Osteoblast (primary cell): Measurements from ENCODE around the gene VPS13A. TPM values are rescaled to one million over a fixed set of nuclear protein-coding genes. Genes with fewer than 3 reads are reported as not detected.

Experiments
- DNase-seq: peaks from one replicate; pipeline ENCODE4 v3.0.0; 2011; ENCODE audit warnings: low spot score, mixed read lengths; ENCODE audit not compliant: insufficient read length; ENCODE audit errors: missing footprints
- H2AFZ ChIP-seq: 2 replicates; pipeline ENCODE4 v1.6.0; 2011; ENCODE audit warnings: mild to moderate bottlenecking, low read length
- H3K27ac ChIP-seq: 2 replicates; pipeline ENCODE4 v1.5.1; 2011; ENCODE audit warnings: mild to moderate bottlenecking, low read depth, low read length, moderate library complexity
- H3K27me3 ChIP-seq: 2 replicates; pipeline ENCODE4 v1.6.0; 2012; ENCODE audit warnings: mild to moderate bottlenecking, control low read depth, inconsistent platforms, low read length, moderate library complexity; ENCODE audit not compliant: insufficient read depth
- H3K36me3 ChIP-seq: 2 replicates; pipeline ENCODE4 v1.5.1; 2011; ENCODE audit warnings: mild to moderate bottlenecking, low read length, control low read depth, moderate library complexity; ENCODE audit not compliant: insufficient read depth
- H3K4me1 ChIP-seq: 2 replicates; pipeline ENCODE4 v1.5.1; 2011; ENCODE audit warnings: mild to moderate bottlenecking, low read length, control low read depth, moderate library complexity; ENCODE audit not compliant: insufficient read depth
- H3K4me2 ChIP-seq: 2 replicates; pipeline ENCODE4 v1.6.0; 2011; ENCODE audit warnings: mild to moderate bottlenecking, low read length; ENCODE audit not compliant: insufficient read depth
- H3K4me3 ChIP-seq: fragments of 200-600 bp; sonication (generic); 3 replicates; pipeline ENCODE4 v1.5.1; 2012; ENCODE audit warnings: mild to moderate bottlenecking, low read length, inconsistent platforms; ENCODE audit not compliant: insufficient read depth
- H3K79me2 ChIP-seq: 2 replicates; pipeline ENCODE4 v1.6.0; 2012; ENCODE audit warnings: mild to moderate bottlenecking, low read length, control low read depth, inconsistent platforms; ENCODE audit not compliant: insufficient read depth
- H3K9me3 ChIP-seq: 2 replicates; pipeline ENCODE4 v1.5.1; 2011; ENCODE audit warnings: low read depth, low read length, control low read depth
- H4K20me1 ChIP-seq: 2 replicates; pipeline ENCODE4 v1.6.0; 2012; ENCODE audit warnings: mild to moderate bottlenecking, low read length, control low read depth; ENCODE audit not compliant: insufficient read depth
- CTCF ChIP-seq: IDR thresholded peaks from 2 replicates; pipeline ENCODE4 v1.5.1; 2011; ENCODE audit warnings: mild to moderate bottlenecking, low read depth, low read length, moderate library complexity; ENCODE audit errors: extremely low read depth
- total RNA-seq: library from RNA; depleted of rRNA; stranded (reverse); fragments of >200 nt; gene quantifications from 2 replicates; pipeline ENCODE4 v1.2.3, GENCODE V29; 2012

The VPS13A gene
- total RNA-seq, 1 donor: 60.4 TPM

- Histone ChIP-seq H3K4me3 (no peak overlapping the region), H3K4me1 (peaks cover 16% of the 10 kb centered on the region), H3K79me2 (peaks cover 95% of the 10 kb centered on the region), H4K20me1 (peaks cover 32% of the 10 kb centered on the region), H2AFZ (no peak overlapping the region), H3K9me3 (no peaks in the 10 kb centered on the region), H3K36me3 (no peaks in the 10 kb centered on the region), H3K4me2 (no peak overlapping the region), H3K27me3 (no peaks in the 10 kb centered on the region), H3K27ac (no peak overlapping the region)
- DNase-seq: no peak
- no peak for TF ChIP-seq CTCF
These were observed 6.2 kb downstream of the VPS13A start for GRCh38 chr9:77183581-77183980.

GRCh38 chr9:77188242-77188641, 10.9 kb downstream of the VPS13A start:
- no peaks in the 10 kb centered on the region for H3K4me1 ChIP-seq
- H3K79me2 ChIP-seq: peaks cover 97% of the 10 kb centered on the region
- H3K27me3 ChIP-seq: no peaks in the 10 kb centered on the region
- DNase-seq: no peak
- H3K4me3 ChIP-seq: no peak overlapping the region
- peaks cover 29% of the 10 kb centered on the region for H4K20me1 ChIP-seq
- no peak overlapping the region for H2AFZ ChIP-seq
- no peak overlapping the region for H3K27ac ChIP-seq
- no peaks in the 10 kb centered on the region for H3K9me3 ChIP-seq
- H3K4me2 ChIP-seq: no peak overlapping the region
- TF ChIP-seq CTCF: no peak
- H3K36me3 ChIP-seq: no peaks in the 10 kb centered on the region

GRCh38 chr9:77194423-77194822, 17.1 kb downstream of the VPS13A start:
- no peaks in the 10 kb centered on the region for H3K36me3 ChIP-seq
- no peak for TF ChIP-seq CTCF
- no peak overlapping the region for H3K27ac ChIP-seq
- no peak overlapping the region for H2AFZ ChIP-seq
- no peaks in the 10 kb centered on the region for H3K4me1 ChIP-seq
- H3K79me2 ChIP-seq: peaks cover 84% of the 10 kb centered on the region
- no peak overlapping the region for H3K4me2 ChIP-seq
- no peak overlapping the region for H3K4me3 ChIP-seq
- peaks cover 22% of the 10 kb centered on the region for H4K20me1 ChIP-seq
- H3K27me3 ChIP-seq: no peaks in the 10 kb centered on the region
- DNase-seq: no peak
- no peaks in the 10 kb centered on the region for H3K9me3 ChIP-seq

GRCh38 chr9:77210116-77210515, 32.8 kb downstream of the VPS13A start:
- Histone ChIP-seq H3K27ac (no peak overlapping the region), H3K4me2 (no peak overlapping the region), H4K20me1 (no peaks in the 10 kb centered on the region), H3K4me3 (no peak overlapping the region), H3K27me3 (no peaks in the 10 kb centered on the region), H3K36me3 (peaks cover 4% of the 10 kb centered on the region), H2AFZ (no peak overlapping the region), H3K9me3 (no peaks in the 10 kb centered on the region), H3K4me1 (no peaks in the 10 kb centered on the region), H3K79me2 (no peaks in the 10 kb centered on the region)
- no peak for DNase-seq
- no peak for TF ChIP-seq CTCF
